ENCODE measurements around the gene DUSP2. TPM values are rescaled to one million over a fixed set of nuclear protein-coding genes. Genes with fewer than 3 reads are reported as not detected.
A peak's percentile ranks its signal among the peaks of the same experiment; 100 is the strongest.

DUSP2 gene
- total RNA-seq, 1 experiment from 2014 or later: 0.67 TPM

DNA sequence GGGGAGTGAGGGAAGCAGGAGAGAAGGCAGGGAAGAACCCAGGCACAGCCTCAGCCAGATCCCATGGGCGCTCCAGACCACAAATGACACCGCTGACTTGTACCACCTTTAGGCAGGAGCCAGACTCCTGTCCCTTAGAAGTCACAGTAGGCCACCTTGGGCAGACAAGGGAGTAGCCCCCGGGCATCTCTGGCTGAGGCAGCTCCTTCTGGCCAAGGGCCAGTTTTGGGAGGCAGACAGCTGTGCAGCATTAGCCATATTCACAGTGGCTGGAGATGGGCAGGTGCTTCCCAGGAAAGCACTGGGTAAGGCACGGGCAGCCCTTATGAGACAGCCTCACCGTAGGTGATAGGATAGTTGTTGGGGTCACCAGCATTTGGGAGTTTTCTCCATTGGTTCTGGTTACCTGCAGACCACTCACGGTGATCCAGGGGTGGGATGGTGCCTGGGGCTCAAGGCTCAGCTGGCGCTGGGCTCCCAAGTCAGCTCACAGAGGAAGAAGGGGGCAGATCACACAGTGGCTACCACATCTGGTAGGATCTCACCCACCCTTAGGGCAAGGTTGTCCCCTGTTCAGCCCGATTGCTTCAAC, 9.0 kb downstream of the DUSP2 start:
- Histone ChIP-seq H3K36me3 (no peaks in the 10 kb centered on the region), H3K27ac (no peak overlapping the region), H3K4me1 (peaks cover 7% of the 10 kb centered on the region; the same call in 1 of the 2 replicates), H3K27me3 (no peaks in the 10 kb centered on the region; the same call in 1 of the 2 replicates), H3K4me3 (no peak overlapping the region), H3K9me3 (replicated peaks) (no peaks in the 10 kb centered on the region)
- peak; percentile 67 to 73 for DNase-seq

DNA sequence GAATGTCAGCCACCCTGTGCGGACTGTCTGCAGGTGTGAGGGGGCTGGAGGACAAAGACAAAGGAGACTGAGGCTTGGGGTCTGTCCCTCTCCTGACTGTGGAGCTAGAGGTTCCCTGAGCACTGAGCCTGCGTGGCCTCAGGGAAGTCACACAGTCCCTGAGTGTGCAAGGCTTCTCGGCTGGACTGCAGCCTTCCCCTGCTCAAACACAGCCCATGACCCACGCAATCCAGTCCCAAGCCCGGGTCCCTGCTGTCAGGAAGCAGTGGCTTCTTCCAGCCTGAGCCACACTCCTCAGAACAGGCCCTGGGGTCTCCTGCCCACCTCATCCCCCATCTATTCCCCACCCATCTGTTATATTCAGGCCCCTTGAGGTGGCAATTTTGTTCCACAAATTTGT, 9.6 kb downstream of the DUSP2 start:
- Histone ChIP-seq H3K27ac (no peak overlapping the region), H3K27me3 (no peaks in the 10 kb centered on the region; the same call in 1 of the 2 replicates), H3K36me3 (no peaks in the 10 kb centered on the region), H3K4me3 (no peak overlapping the region), H3K9me3 (replicated peaks) (no peaks in the 10 kb centered on the region), H3K4me1 (peaks cover 7% of the 10 kb centered on the region; the same call in 1 of the 2 replicates)
- DNase-seq: no peak

DNA sequence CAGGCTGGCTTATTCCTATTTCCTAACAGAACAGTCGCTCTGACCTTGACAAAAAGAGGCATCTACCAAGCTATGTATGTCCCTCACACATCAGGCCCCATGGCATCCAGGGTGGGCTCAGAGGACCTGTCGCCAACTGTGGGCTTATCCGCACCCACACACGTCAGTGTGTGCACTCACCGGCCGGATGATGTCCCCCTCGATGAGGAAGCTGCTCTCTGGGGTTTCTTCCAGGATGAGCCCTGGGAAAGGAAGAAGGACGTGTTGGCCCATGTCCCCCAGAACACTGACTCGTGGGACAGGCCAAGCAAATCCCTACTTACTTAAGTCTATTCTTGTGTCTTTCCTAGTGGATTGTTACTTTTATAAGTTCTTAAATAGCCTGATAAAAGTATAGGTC, 10.1 kb downstream of the DUSP2 start:
- peaks cover 7% of the 10 kb centered on the region; the same call in 1 of the 2 replicates for H3K4me1 ChIP-seq
- H3K27ac ChIP-seq: no peak overlapping the region
- H3K27me3 ChIP-seq: no peaks in the 10 kb centered on the region; the same call in 1 of the 2 replicates
- no peak for DNase-seq
- H3K4me3 ChIP-seq: no peak overlapping the region
- H3K36me3 ChIP-seq: no peaks in the 10 kb centered on the region
- no peaks in the 10 kb centered on the region for H3K9me3 ChIP-seq (replicated peaks)

DNA sequence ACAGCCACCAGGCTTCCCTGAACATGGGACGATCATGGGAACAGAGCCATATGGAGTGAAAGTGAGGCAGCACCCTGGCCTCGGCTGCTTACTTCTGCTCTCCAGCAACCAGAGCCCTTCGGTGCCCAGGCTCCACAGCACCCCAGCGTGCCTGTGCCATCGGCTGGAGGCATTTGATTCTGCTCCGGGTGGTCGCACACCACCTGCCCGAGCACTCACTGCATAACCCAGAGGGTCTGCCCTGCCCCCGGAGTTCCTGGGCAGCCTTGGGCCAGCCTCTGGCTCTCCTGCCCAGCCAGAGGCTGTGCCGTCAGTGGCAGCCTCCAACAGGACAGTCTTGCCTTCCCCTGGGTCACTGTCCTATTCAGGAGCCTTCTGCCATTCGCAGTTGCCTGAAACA, 10.8 kb downstream of the DUSP2 start:
- Histone ChIP-seq H3K27me3 (no peaks in the 10 kb centered on the region; the same call in 1 of the 2 replicates), H3K36me3 (no peaks in the 10 kb centered on the region), H3K27ac (no peak overlapping the region), H3K9me3 (replicated peaks) (no peaks in the 10 kb centered on the region), H3K4me3 (no peak overlapping the region), H3K4me1 (peaks cover 7% of the 10 kb centered on the region; the same call in 1 of the 2 replicates)
- DNase-seq: no peak

DNA sequence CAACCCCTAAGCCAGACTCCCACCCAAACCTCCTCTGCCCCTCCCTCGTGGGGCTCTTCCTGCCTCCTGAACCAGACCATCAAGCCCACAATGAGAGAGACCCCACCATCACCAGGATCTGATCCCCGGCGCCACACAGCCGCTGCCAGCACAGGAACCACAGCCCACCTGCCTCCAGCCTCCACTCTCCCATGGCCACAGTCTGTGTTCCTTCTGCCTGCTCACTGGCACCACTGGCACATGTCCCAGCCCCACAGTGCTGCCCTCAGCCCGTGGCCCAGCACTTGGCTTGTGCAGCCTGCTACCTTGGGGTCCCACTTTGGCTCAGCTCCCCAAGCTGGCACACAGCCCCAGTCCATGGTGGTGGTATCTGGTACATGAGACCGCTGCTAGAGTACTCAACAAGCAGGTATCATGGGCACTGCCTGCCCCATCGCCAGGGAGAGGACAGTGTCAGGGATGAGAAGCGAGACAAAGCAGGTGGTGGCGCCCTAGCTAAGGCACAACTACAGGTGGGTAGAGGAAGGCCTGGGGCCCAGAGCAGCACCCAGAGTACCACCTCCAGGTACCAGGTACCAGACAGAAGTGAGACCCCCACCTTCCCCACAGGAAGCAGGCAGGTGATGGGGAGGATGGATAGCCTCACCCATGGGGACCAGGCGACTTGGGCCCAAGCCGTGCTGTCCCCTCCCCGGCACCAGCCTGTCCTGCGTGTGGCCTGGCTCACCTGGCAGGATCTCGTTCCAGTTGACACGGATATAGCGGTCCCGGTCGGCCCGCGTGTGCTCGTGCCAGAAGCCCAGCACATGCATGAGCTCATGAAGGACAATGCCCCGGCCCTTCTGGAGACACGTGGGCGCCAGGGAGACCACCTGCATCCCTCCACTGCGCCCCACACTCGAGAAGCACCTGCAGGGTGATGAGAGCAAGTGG, 13.2 kb downstream of the DUSP2 start:
- DNase-seq: no peak
- H3K27ac ChIP-seq: no peak overlapping the region
- no peaks in the 10 kb centered on the region for H3K9me3 ChIP-seq (replicated peaks)
- H3K4me1 ChIP-seq: peaks cover 7% of the 10 kb centered on the region; the same call in 1 of the 2 replicates
- H3K27me3 ChIP-seq: no peaks in the 10 kb centered on the region; the same call in 1 of the 2 replicates
- no peak overlapping the region for H3K4me3 ChIP-seq
- no peaks in the 10 kb centered on the region for H3K36me3 ChIP-seq

DNA sequence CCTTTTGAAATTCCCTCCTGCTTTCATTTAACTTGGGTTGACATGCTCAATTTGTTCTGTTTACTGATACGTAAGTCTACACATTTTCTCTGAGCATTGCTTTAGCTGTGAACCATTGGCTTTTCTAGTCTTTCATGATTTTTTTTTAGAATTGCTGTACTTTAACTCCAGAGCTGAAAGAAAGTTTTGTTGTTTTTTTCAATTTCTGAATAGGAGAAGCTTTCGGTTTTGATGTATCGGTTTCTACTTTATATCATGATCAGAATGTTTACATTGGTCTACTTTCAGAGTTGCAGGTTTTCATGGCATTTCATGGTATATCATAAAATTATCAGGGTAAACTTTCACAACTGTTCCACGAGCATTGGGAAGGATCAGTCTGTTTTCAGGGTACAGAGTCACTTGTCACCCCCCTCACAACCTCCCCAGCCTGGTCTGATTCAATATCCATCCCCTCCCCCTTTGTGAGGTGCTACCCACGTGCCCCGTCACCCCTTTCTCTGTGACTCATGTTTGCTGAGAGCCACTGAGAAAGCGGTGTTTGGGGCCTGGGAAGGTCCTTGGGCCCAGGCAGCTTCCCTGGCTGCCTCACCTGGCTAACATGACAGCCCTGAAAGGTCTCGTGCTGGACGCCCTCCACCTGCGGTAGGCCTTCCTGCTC, 14.0 kb downstream of the DUSP2 start:
- Histone ChIP-seq H3K36me3 (no peaks in the 10 kb centered on the region), H3K27me3 (no peaks in the 10 kb centered on the region; the same call in 1 of the 2 replicates), H3K27ac (no peak overlapping the region), H3K4me1 (peaks cover 3% of the 10 kb centered on the region; the same call in 1 of the 2 replicates), H3K9me3 (replicated peaks) (no peaks in the 10 kb centered on the region), H3K4me3 (no peak overlapping the region)
- no peak for DNase-seq

DNA sequence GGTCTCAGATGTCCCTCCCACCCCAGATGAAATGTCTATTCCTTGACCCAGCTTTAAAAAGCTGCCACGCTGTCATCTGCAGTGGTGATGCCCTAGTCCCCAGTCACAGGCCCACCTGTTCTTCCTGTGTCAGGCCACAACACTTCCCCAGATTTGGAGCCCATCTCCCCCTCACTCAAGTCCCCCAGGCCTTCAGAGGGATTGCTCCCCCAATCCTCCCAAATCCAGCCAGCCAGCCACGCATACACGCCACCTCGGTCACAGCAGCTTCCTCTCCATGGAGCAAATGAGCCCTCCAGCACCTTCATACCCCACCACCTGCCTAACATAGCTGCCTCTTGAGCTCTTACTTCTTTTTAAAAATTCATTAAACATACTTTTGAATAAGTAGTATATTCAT, 14.8 kb downstream of the DUSP2 start:
- Histone ChIP-seq H3K36me3 (no peaks in the 10 kb centered on the region), H3K27ac (no peak overlapping the region)

DNA sequence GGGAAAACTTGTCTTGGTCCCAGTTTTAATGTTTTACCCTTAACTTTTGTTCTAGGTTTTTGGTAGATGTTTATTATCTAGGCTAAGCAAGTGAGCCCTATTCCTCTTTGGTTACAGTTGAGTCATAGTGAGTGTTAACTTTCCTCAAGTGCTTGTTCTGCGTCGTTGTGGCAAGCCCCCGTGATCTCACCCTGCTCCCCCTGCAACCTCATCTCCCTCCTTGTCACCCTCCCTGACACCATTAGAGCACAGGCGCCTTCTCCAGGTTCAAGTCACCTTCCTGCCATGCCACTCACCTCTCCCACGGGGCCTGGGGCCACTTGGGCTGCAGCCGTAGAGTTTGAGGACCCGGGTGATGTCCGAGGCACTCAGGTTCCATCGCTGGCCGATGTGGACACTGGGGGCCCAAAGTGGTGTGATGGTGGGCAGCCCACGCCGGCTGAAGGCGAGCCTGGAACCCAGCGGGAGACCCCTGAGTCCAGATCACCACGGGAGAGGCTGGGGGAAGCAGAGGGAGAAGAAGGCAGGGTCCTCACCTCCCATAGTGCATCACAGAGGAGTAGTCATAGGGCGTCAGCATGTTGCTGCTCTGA, 15.6 kb downstream of the DUSP2 start:
- no peak overlapping the region for H3K27ac ChIP-seq
- H3K36me3 ChIP-seq: no peaks in the 10 kb centered on the region
- no peaks in the 10 kb centered on the region for H3K27me3 ChIP-seq
- no peak for DNase-seq
- H3K4me1 ChIP-seq: no peaks in the 10 kb centered on the region
- no peaks in the 10 kb centered on the region for H3K9me3 ChIP-seq (replicated peaks)
- H3K4me3 ChIP-seq: no peak overlapping the region

More for the DNA sequence above, 14.8 kb downstream of the DUSP2 start:
- no peaks in the 10 kb centered on the region; the same call in 1 of the 2 replicates for H3K27me3 ChIP-seq
- DNase-seq: no peak
- H3K9me3 ChIP-seq (replicated peaks): no peaks in the 10 kb centered on the region
- no peaks in the 10 kb centered on the region for H3K4me1 ChIP-seq
- H3K4me3 ChIP-seq: no peak overlapping the region

DNA sequence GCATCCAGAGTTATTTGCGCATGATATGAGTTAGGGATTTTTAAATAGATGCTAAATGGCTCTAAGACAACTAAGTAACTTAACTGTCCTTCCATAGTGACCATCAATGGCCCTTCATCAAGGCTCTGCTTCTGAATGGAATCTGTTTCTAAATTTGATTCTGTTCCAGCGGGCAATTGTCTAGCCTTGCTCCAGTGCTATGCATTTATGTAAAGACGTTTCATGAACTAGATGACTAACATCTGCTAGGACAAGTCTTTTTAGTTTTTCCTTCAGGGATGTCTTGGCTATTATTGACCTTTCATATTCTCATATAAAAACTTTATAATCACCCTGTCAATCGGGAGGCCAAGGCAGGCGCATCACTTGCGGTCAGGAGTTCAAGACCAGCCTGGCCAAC, 16.8 kb downstream of the DUSP2 start:
- no peak for DNase-seq
- no peaks in the 10 kb centered on the region for H3K36me3 ChIP-seq
- no peak overlapping the region for H3K27ac ChIP-seq
- H3K27me3 ChIP-seq: peaks cover 6% of the 10 kb centered on the region; the same call in 1 of the 2 replicates
- H3K9me3 ChIP-seq (replicated peaks): no peaks in the 10 kb centered on the region
- no peak overlapping the region for H3K4me3 ChIP-seq
- H3K4me1 ChIP-seq: no peaks in the 10 kb centered on the region

DNA sequence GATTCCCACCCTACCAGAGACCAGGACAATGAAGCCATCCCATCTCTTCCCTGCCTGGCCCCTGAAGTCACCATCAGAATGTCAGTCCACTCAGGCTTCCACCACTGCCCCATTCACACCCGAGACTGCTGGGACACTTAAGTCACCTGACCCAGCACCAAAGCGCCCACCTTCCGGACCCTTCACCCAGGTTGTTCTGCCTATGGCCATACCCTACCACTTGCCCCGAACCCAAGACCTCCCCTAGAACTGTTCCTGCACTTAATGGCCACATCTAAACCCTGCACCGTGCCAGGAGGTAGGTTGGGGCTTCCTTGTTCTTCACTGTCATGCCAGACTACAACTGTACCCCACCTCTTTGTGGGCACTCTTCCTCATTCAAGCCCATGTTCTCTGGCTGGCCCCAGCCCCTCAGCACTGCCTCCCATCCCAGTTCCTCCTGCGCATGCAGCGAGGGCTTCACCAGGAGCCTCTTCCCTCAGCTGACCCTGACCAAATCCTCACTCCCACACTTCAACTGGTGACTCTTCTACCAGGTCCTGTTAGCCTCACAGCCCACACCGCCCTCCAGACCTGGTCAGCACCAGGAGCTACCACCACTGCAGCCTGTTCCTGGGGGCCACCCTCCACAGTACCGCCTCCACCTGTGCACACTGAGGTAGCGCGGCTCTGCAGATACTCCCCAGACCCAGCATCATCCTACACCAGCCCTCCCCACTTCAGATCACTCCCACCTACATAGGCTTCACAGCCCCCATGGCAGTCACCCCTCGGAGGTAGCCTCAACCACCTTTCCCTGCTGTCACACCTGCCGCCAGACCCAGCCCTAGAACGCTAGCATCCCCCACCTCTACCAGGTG, 20.6 kb downstream of the DUSP2 start:
- Histone ChIP-seq H3K27me3 (peaks cover 20% of the 10 kb centered on the region; the same call in 1 of the 2 replicates), H3K27ac (no peak overlapping the region), H3K4me3 (no peak overlapping the region), H3K36me3 (no peaks in the 10 kb centered on the region), H3K4me1 (peaks cover 3% of the 10 kb centered on the region; the same call in 1 of the 2 replicates), H3K9me3 (replicated peaks) (no peaks in the 10 kb centered on the region)
- DNase-seq: no peak

DNA sequence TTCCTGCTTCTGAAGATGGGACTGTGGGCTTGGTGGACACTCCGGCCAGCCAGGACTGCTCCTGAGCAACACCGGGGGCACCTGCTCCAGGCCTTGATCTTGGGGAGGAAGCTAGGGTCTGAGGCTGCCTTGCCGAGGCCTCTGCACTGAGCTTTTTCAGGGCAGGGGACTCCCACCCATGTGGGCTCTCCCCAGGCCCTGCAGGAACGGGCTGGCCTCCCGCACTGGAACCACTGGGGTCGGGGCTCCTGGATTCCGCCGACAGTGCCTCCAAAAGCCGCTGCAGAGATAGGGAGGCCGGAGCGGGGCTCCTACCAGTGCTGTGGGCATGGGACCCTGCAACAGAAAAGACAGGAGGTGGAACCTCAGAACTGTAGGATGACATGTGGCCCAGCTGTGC, 21.3 kb downstream of the DUSP2 start:
- H3K27me3 ChIP-seq: peaks cover 20% of the 10 kb centered on the region; the same call in 1 of the 2 replicates
- DNase-seq: no peak
- H3K4me1 ChIP-seq: peaks cover 3% of the 10 kb centered on the region; the same call in 1 of the 2 replicates
- no peaks in the 10 kb centered on the region for H3K36me3 ChIP-seq
- H3K4me3 ChIP-seq: no peak overlapping the region
- no peaks in the 10 kb centered on the region for H3K9me3 ChIP-seq (replicated peaks)
- H3K27ac ChIP-seq: no peak overlapping the region

DNA sequence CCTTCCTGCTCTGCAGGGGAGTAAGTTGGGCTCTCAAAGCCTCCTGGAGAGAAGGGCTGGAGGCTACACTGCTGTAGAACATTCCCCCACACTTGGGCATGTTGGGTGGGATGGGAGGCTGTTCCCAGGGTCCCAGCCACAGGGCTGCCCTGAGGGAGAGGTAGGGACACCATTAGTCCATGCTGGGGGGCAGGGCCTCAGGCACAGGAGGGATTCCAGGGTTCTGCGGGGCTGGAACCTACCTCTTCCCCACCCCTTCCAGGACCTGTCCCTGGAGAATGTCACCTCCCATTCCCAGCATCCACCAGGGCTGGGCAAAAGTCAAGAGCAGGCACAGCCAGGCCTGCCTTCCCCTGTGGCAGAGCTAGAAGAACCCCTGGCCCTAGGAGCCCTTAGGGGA, 21.9 kb downstream of the DUSP2 start:
- Histone ChIP-seq H3K4me1 (peaks cover 3% of the 10 kb centered on the region; the same call in 1 of the 2 replicates), H3K9me3 (replicated peaks) (no peaks in the 10 kb centered on the region), H3K4me3 (no peak overlapping the region), H3K27me3 (peaks cover 20% of the 10 kb centered on the region; the same call in 1 of the 2 replicates), H3K36me3 (no peaks in the 10 kb centered on the region), H3K27ac (no peak overlapping the region)
- DNase-seq: no peak

DNA sequence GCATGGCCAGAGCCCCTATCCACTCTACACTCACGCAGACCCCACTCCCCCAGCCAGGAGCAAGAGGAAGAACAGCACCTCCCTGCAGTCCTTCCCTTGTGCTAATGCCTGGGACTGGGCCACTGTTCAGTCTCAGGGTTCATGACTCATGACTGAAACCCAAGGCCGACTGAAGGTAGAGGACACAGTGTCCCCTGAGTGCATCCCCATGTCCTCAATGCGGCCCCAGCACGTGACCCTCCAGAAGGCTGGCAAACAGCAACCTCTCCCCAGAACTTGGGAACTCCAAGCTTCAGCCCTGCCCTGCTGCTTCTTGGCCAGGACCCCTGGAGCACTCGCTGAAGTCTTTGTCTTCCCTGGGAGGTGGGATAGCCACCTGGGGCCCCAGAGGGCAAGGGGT, 22.8 kb downstream of the DUSP2 start:
- H3K27me3 ChIP-seq: peaks cover 20% of the 10 kb centered on the region; the same call in 1 of the 2 replicates

More for the DNA sequence above, 22.8 kb downstream of the DUSP2 start:
- H3K36me3 ChIP-seq: no peaks in the 10 kb centered on the region
- peaks cover 3% of the 10 kb centered on the region; the same call in 1 of the 2 replicates for H3K4me1 ChIP-seq
- no peak overlapping the region for H3K4me3 ChIP-seq
- H3K9me3 ChIP-seq (replicated peaks): no peaks in the 10 kb centered on the region
- no peak overlapping the region for H3K27ac ChIP-seq
- DNase-seq: no peak

Measured in SJCRH30 (cell line).